Thymus (tissue), 11 donors: ENCODE data around the gene ACBD6. TPM values are rescaled to one million over a fixed set of nuclear protein-coding genes. Genes with fewer than 3 reads are reported as not detected.

ENCODE experiments used
- DNase-seq, 9 donors: peaks; one replicate each; pipeline ENCODE4 v3.0.0-alpha.2; 2013; ENCODE audit warnings: low spot score in 9 of 9, low read depth in 6 of 9, missing footprints in 1 of 9
- H3K27ac ChIP-seq, 2 donors: one replicate each; pipeline ENCODE4 v1.5.1; 2013; ENCODE audit warnings: control low read depth in 1 of 2, low read depth in 1 of 2, low read length in 1 of 2, mild to moderate bottlenecking in 1 of 2, moderate library complexity in 1 of 2
- H3K27me3 ChIP-seq, 2 donors: one replicate each; pipeline ENCODE4 v1.5.1; 2013; ENCODE audit warnings: low read length in 1 of 2; ENCODE audit not compliant: control insufficient read depth in 2 of 2, insufficient read depth in 1 of 2
- H3K36me3 ChIP-seq, 2 donors: one replicate each; pipeline ENCODE4 v1.5.1; 2013; ENCODE audit warnings: low read length in 1 of 2, mild to moderate bottlenecking in 1 of 2, moderate library complexity in 1 of 2; ENCODE audit not compliant: control insufficient read depth in 2 of 2, insufficient read depth in 2 of 2
- H3K4me1 ChIP-seq, 2 donors: one replicate each; pipeline ENCODE4 v1.5.1; 2013; ENCODE audit warnings: low read length in 2 of 2; ENCODE audit not compliant: control insufficient read depth in 2 of 2, insufficient read depth in 2 of 2
- H3K4me3 ChIP-seq, 2 donors: one replicate each; pipeline ENCODE4 v1.5.1; 2013; ENCODE audit warnings: low read length in 2 of 2, control low read depth in 1 of 2, mild to moderate bottlenecking in 1 of 2
- H3K9me3 ChIP-seq, 2 donors: one replicate each; pipeline ENCODE4 v1.5.1; 2013; ENCODE audit warnings: low read length in 1 of 2, mild to moderate bottlenecking in 1 of 2; ENCODE audit not compliant: control insufficient read depth in 2 of 2, insufficient read depth in 1 of 2
- WGBS: extraction: QIAGEN DNeasy Blood & Tissue Kit; methylation state at CpG from one replicate; pipeline ENCODE4 v1.1.7; 2013; 5-methylcytosine and 5-hydroxymethylcytosine counted together
- polyA plus RNA-seq: library from polyadenylated mRNA; stranded (reverse); fragments of 200-250 nt; gene quantifications from one replicate; pipeline ENCODE4 v1.2.3, GENCODE V29; 2013
- total RNA-seq: library from RNA; stranded (reverse); fragments of 120-200 nt; gene quantifications from one replicate; pipeline ENCODE4 v1.2.4, GENCODE V29; 2013
- donor health status: healthy.

Gene ACBD6
- total and polyA plus RNA-seq, 2 donors: 35.0 to 48.7 TPM

DNA sequence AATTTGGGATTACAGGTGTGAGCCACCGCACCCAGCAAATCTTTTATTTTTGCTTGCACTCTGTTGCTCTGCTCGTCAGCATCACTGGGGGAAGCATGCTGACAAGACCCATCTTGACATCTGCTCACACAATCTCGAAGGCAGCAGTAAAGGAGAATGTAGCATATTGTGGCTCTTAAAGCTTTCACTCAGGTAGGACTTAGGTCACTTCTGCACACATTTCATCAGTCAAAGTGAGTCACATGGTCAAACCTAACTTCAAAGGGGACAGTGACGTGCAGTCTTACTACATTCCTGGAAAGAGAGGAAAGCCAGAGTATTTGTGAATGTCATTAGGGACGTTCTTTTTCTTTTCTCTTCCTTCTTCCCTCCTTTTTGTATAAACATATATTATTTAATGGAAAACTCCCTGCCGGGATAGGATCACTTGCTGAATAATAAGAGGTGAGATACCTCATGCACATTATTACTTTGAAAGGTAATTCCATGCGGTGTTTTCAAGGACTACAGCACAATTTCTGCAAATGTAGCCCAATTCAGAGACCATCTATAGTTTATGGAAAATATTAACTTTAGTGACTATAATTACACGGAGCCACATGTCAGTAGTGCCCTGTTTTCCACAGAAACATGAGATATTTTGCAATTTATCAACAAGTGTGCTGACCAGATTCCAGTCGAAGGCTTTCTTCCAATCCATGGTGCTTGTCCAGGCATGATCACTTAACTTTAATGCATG, 19.3 kb upstream of the ACBD6 start:
- peak overlapping the region in 1 of 2 donors; percentile 55 for H3K27ac ChIP-seq
- no peaks in the 10 kb centered on the region for H3K27me3 ChIP-seq
- 75% methylated on average over 9 of the region's 9 CpGs for WGBS
- no peaks in the 10 kb centered on the region for H3K36me3 ChIP-seq
- peaks cover 0 to 8% of the 10 kb centered on the region in 2 donors for H3K4me1 ChIP-seq
- H3K9me3 ChIP-seq: no peaks in the 10 kb centered on the region
- H3K4me3 ChIP-seq: no peak overlapping the region
- no peak for DNase-seq

DNA sequence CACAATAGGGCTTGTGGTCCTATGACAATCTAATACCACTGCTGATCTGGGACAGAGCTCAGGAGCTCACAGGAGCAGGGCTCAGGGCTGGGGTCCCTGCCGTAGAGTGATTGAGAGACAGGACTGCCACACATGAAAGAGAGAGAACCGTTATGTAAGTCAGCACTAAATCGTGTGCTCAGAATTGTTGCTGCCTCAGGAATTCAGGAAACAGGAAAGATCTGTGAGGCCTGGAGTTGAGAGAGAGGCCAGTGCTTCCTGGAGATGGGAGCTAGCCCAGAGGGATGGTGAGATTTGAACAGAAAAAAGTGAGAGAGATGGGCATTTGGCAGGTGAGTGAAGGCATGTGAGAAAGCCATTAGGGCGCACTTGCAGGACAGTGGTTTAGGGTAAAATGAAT, 17.5 kb upstream of the ACBD6 start:
- no peaks in the 10 kb centered on the region for H3K9me3 ChIP-seq
- no peaks in the 10 kb centered on the region for H3K27me3 ChIP-seq
- H3K4me1 ChIP-seq: peaks cover 0 to 2% of the 10 kb centered on the region in 2 donors
- no peak overlapping the region for H3K4me3 ChIP-seq
- H3K36me3 ChIP-seq: no peaks in the 10 kb centered on the region
- no peak for DNase-seq
- 60% methylated on average over 4 of the region's 4 CpGs for WGBS
- no peak overlapping the region for H3K27ac ChIP-seq

- Histone ChIP-seq H3K4me1 (no peaks in the 10 kb centered on the region), H3K27ac (no peak overlapping the region), H3K4me3 (no peak overlapping the region), H3K27me3 (no peaks in the 10 kb centered on the region), H3K36me3 (no peaks in the 10 kb centered on the region), H3K9me3 (no peaks in the 10 kb centered on the region)
- peak; percentile 37 to 80 (median 64) for DNase-seq
- WGBS: 22% methylated on average over 8 of the region's 8 CpGs
These were observed 13.5 kb upstream of the ACBD6 start for GRCh38 chr1:180515857-180516388.

GRCh38 chr1:180515364-180515763, 13.0 kb upstream of the ACBD6 start:
- Histone ChIP-seq H3K27me3 (no peaks in the 10 kb centered on the region), H3K4me1 (no peaks in the 10 kb centered on the region), H3K27ac (no peak overlapping the region), H3K4me3 (no peak overlapping the region), H3K36me3 (no peaks in the 10 kb centered on the region), H3K9me3 (no peaks in the 10 kb centered on the region)
- WGBS: 63% methylated on average over 3 of the region's 3 CpGs
- DNase-seq: no peak

GRCh38 chr1:180513531-180513930, 11.2 kb upstream of the ACBD6 start:
- Histone ChIP-seq H3K9me3 (peaks cover 0 to 6% of the 10 kb centered on the region in 2 donors), H3K4me3 (no peak overlapping the region), H3K4me1 (no peaks in the 10 kb centered on the region), H3K27ac (no peak overlapping the region), H3K36me3 (no peaks in the 10 kb centered on the region), H3K27me3 (no peaks in the 10 kb centered on the region)
- 98% methylated on average over 6 of the region's 6 CpGs for WGBS
- DNase-seq: no peak

DNA sequence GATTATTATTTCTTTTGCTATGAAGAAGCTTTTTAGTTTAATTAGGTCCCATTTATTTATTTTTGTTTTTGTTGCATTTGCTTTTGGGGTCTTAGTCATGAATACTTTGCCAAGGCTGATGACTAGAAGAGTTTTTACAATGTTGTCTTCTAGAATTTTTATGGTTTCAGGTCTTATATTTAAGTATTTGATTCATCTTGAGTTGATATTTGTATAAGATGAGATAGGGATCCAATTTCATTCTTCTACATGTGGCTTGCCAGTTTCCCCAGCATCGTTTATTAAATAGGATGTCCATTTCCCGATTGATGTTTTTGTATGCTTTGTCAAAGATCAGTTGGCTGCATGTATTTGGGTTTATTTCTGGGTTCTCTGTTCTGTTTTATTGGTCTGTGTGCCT, 8.5 kb upstream of the ACBD6 start:
- no peaks in the 10 kb centered on the region for H3K36me3 ChIP-seq
- no peaks in the 10 kb centered on the region for H3K27me3 ChIP-seq
- H3K27ac ChIP-seq: no peak overlapping the region
- no peak overlapping the region for H3K4me3 ChIP-seq
- no peak for DNase-seq
- H3K4me1 ChIP-seq: no peaks in the 10 kb centered on the region
- H3K9me3 ChIP-seq: peaks cover 0 to 7% of the 10 kb centered on the region in 2 donors
- WGBS: 96% methylated on average over 2 of the region's 2 CpGs

DNA sequence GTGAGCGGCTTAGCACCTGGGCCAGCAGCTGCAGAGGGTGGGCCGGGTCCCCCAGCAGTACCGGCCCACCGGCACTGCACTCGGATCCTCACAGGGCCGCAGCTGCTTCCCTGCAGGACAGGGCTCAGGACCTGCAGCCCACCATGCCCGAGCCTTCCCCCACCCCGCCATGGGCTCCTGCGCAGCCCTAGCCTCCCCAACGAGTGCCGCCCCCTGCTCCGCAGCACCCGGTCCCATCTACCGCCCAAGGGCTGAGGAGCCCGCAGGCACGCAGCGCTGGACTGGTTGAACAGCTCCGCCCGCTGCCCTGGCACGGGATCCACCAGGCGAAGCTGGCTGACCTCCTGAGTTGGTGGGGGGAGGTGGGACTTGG, 6.3 kb upstream of the ACBD6 start:
- WGBS: 95% methylated on average over 21 of the region's 21 CpGs

GRCh38 chr1:180507795-180508724, 5.7 kb upstream of the ACBD6 start:
- peak in 1 of 9 donors; percentile 23 for DNase-seq
- Histone ChIP-seq H3K36me3 (no peaks in the 10 kb centered on the region), H3K27me3 (no peaks in the 10 kb centered on the region), H3K9me3 (peaks cover 0 to 7% of the 10 kb centered on the region in 2 donors), H3K4me3 (no peak overlapping the region), H3K27ac (no peak overlapping the region), H3K4me1 (peaks cover 0 to 3% of the 10 kb centered on the region in 2 donors)
- WGBS: 98% methylated on average over 15 of the region's 15 CpGs

More for the DNA sequence above, 6.3 kb upstream of the ACBD6 start:
- Histone ChIP-seq H3K4me3 (no peak overlapping the region), H3K4me1 (no peaks in the 10 kb centered on the region), H3K27ac (no peak overlapping the region), H3K36me3 (no peaks in the 10 kb centered on the region), H3K27me3 (no peaks in the 10 kb centered on the region), H3K9me3 (peaks cover 0 to 7% of the 10 kb centered on the region in 2 donors)
- no peak for DNase-seq
